ENCODE data around the gene ICAM1. TPM values are rescaled to one million over a fixed set of nuclear protein-coding genes. Genes with fewer than 3 reads are reported as not detected.
"Not testable (repeated sequence)": the region's sequence is repeated elsewhere in the genome, so short reads cannot be mapped to it uniquely, and the experiment has no call there.

Gene ICAM1
- total and polyA plus RNA-seq, 9 donors, result 12.1 to 116 (median 18.7) TPM

DNA sequence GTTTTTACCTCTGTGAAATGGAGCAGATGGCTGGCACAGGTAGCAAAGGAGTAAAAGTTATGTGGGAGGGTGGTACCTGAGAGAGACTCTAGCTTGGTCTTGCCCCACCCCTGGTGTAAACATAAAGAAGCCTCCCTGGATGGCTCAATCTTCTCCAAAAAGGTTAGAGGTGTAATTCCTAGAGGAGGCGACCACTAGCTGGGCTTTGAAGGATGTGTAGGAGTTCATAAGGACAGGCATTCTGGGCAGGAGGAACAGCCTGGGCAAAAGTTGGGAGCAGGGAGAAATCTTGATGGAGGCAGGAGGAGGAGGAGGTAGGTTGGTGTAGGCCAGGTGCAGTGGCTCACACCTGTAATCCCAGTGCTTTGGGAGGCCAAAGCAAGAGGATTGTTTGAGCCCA, 8.0 kb downstream of the ICAM1 start:
- TF ChIP-seq, protein P1, sequence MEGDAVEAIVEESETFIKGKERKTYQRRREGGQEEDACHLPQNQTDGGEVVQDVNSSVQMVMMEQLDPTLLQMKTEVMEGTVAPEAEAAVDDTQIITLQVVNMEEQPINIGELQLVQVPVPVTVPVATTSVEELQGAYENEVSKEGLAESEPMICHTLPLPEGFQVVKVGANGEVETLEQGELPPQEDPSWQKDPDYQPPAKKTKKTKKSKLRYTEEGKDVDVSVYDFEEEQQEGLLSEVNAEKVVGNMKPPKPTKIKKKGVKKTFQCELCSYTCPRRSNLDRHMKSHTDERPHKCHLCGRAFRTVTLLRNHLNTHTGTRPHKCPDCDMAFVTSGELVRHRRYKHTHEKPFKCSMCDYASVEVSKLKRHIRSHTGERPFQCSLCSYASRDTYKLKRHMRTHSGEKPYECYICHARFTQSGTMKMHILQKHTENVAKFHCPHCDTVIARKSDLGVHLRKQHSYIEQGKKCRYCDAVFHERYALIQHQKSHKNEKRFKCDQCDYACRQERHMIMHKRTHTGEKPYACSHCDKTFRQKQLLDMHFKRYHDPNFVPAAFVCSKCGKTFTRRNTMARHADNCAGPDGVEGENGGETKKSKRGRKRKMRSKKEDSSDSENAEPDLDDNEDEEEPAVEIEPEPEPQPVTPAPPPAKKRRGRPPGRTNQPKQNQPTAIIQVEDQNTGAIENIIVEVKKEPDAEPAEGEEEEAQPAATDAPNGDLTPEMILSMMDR (IDR thresholded peaks at IDR 0.05), result no peak
- TF ChIP-seq POLR2A (IDR thresholded peaks at IDR 0.05), result no peak
- TF ChIP-seq EP300 (IDR thresholded peaks at IDR 0.05), result no peak
- Histone ChIP-seq H3K9me3 (no peaks in the 10 kb centered on the region), H3K4me1 (ENCODE audit: insufficient read depth) (no peaks in the 10 kb centered on the region), H3K27me3 (no peaks in the 10 kb centered on the region), H3K4me3 (no peak overlapping the region), H3K27ac (no peak overlapping the region), H3K36me3 (no peaks in the 10 kb centered on the region)
- 96 to 100% (median 96%) methylated on average over 1 of the region's 1 CpG for WGBS, 3 donors
- intact Hi-C loops (cut with DNase I), result no loop called here
- DNase-seq, result no peak

DNA sequence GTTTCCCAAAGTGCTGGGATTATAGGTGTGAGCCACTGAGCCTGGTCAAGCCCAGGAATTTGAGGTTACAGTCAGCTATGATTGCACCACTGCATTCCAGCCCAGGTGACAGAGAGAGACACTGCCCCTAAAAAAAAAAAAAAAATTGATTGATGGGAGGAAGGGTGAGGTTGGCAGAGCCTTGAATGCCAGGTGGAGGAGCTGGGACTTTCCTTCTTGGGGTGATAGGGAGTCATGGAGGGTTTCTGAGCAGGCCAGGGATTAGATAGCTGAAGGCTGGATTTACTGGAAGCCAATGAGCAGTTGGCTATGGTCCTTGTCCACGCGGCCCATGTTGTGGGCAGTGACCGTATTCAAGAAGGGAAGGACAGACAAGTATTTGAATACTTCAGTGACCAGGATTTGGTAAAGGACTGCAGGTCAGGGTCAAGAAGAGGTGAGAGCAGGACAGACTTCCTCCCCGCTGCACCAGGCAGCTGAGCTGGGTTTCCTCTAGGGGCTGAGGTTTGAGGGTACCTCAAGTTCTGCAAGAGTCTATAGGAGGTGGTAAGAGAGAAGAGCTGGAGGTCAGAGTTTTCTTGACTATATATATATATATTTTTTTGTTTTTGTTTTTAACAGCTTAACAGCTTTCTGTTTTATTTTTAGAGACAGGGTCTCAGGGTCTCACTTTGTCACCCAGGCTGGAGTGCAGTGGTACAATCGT, 9.0 kb downstream of the ICAM1 start:
- Histone ChIP-seq H3K36me3 (no peaks in the 10 kb centered on the region), H3K4me3 (no peak overlapping the region), H3K4me1 (ENCODE audit: insufficient read depth) (no peaks in the 10 kb centered on the region), H3K9me3 (no peaks in the 10 kb centered on the region), H3K27me3 (no peaks in the 10 kb centered on the region), H3K27ac (no peak overlapping the region)
- TF ChIP-seq, protein P1 (IDR thresholded peaks at IDR 0.05), result no peak
- no peak for TF ChIP-seq POLR2A (IDR thresholded peaks at IDR 0.05)
- no peak for TF ChIP-seq EP300 (IDR thresholded peaks at IDR 0.05)
- 87 to 89% (median 89%) methylated on average over 5 of the region's 5 CpGs for WGBS, 3 donors
- intact Hi-C loops (cut with DNase I), result no loop called here
- no peak for DNase-seq

DNA sequence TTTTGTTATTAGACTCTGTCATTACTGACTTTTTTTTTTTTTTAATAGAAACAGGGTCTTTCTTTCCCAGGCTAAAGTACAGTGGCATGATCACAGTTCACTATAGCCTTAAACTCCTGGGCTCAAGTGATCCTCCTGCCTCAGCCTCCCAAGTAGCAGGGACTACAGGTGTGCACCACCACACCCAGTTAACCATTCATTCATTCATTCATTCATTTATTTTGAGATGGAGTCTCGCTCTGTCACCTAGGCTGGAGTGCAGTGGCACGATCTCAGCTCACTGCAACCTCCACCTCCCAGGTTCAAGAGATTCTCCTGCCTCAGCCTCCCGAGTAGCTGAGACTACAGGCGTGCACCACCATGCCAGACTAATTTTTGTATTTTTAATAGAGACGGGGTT, 11.1 kb downstream of the ICAM1 start:
- H3K36me3 ChIP-seq; H3K27ac ChIP-seq; intact Hi-C loops (cut with DNase I); H3K9me3 ChIP-seq; H3K27me3 ChIP-seq; H3K4me3 ChIP-seq; DNase-seq; H3K4me1 ChIP-seq (ENCODE audit: insufficient read depth): not testable (repeated sequence)
- 92 to 96% (median 94%) methylated on average over 5 of the region's 5 CpGs for WGBS, 3 donors

DNA sequence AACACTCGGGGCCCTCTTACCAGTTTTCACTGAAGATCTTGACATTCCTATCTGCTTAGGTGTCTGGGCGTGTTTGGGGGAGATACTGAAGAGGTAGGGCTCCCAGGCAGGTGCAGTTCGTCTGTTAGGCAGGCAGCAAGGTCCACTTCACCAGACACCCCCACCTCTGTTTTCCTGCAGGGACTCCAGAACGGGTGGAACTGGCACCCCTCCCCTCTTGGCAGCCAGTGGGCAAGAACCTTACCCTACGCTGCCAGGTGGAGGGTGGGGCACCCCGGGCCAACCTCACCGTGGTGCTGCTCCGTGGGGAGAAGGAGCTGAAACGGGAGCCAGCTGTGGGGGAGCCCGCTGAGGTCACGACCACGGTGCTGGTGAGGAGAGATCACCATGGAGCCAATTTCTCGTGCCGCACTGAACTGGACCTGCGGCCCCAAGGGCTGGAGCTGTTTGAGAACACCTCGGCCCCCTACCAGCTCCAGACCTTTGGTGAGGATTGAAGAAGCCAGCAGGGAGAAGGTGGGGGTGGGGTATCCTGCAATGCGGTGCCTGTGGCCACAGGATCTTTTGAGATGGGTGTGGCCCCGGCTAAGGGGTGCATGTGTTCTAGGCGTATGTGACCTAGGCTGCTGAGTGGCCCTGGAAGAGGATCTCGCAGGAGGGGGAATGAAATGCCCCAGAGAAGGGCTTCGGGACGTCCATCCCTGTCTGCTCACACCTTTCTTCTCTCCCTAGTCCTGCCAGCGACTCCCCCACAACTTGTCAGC, 12.6 kb downstream of the ICAM1 start:
- no peaks in the 10 kb centered on the region for H3K27me3 ChIP-seq
- no peak overlapping the region for H3K27ac ChIP-seq
- WGBS, 3 donors, result 75 to 77% (median 77%) methylated on average over 23 of the region's 23 CpGs
- H3K9me3 ChIP-seq, result no peaks in the 10 kb centered on the region
- TF ChIP-seq, protein P1 (IDR thresholded peaks at IDR 0.05), result no peak
- TF ChIP-seq EP300 (IDR thresholded peaks at IDR 0.05) (no peak), POLR2A (IDR thresholded peaks at IDR 0.05) (no peak)
- H3K4me3 ChIP-seq, result no peak overlapping the region
- DNase-seq, result no peak
- H3K36me3 ChIP-seq, result no peaks in the 10 kb centered on the region
- intact Hi-C loops (cut with DNase I), result no loop called here
- H3K4me1 ChIP-seq (ENCODE audit: insufficient read depth), result peaks cover 1% of the 10 kb centered on the region

Measured in ovary (tissue), 9 donors.